Body of pancreas (tissue), 4 donors: Measurements from ENCODE around the gene DMKN.

ENCODE experiments used
- CTCF ChIP-seq, 7 experiments: fragments of 450-650 bp in 4 of 7; fragments of 200-600 bp in 3 of 7; sonication (generic) in 3 of 7; IDR thresholded peaks; one replicate each; pipeline ENCODE4 v1.5.1; 2016 to 2019; ENCODE audit warnings: antibody characterized with exemption in 7 of 7
- POLR2A ChIP-seq, 3 donors: fragments of 450-650 bp; IDR thresholded peaks; one replicate each; pipeline ENCODE4 v1.6.1; 2016; ENCODE audit warnings: antibody characterized with exemption in 3 of 3, mild to moderate bottlenecking in 2 of 3

- no peak for TF ChIP-seq POLR2A (IDR thresholded peaks at IDR 0.05)
- no peak for TF ChIP-seq CTCF (IDR thresholded peaks at IDR 0.05)
Observed at GRCh38 chr19:35510626-35510964, 2.9 kb downstream of the DMKN start.
